GM18505 (cell line): ENCODE measurements around the gene VPS35L.
"Not testable (repeated sequence)": the region's sequence is repeated elsewhere in the genome, so short reads cannot be mapped to it uniquely, and the experiment has no call there.

ENCODE experiments used
- ATAC-seq: cut with Tn5 transposase; IDR thresholded peaks from one replicate; pipeline ENCODE4 v1.9.1; 2021; ENCODE audit not compliant: unreplicated experiment
- POLR2A ChIP-seq: IDR thresholded peaks from 4 replicates; pipeline ENCODE4 v1.6.1; 2011; ENCODE audit warnings: borderline replicate concordance; ENCODE audit not compliant: insufficient read depth, insufficient read length; ENCODE audit errors: extremely low read depth

Gene VPS35L

GRCh38 chr16:19664166-19664565, 108.7 kb downstream of the VPS35L start:
- no peak for TF ChIP-seq POLR2A

DNA sequence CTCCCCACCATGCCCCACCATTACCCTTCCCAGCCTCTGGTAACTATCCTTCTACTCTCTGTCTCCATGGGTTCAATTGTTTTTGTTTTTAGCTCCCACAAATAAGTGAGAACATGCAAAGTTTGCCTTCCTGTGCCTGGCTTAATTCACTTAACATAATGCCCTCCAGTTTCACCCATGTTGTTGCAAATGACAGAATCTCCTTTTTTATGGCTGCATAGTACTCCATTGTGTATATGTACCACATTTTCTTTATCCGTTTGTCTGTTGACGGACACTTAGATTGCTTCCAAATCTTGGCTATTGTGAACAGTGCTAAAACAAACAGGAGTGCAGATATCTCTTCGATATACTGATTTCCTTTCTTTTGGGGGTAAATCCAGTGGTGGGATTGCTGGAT, 109.8 kb downstream of the VPS35L start:
- not testable (repeated sequence) for ATAC-seq

More at GRCh38 chr16:19664166-19664565, 108.7 kb downstream of the VPS35L start:
- no peak for ATAC-seq

- no peak for ATAC-seq
- TF ChIP-seq POLR2A: no peak
Measured at GRCh38 chr16:19666477-19666876, 111.0 kb downstream of the VPS35L start.

DNA sequence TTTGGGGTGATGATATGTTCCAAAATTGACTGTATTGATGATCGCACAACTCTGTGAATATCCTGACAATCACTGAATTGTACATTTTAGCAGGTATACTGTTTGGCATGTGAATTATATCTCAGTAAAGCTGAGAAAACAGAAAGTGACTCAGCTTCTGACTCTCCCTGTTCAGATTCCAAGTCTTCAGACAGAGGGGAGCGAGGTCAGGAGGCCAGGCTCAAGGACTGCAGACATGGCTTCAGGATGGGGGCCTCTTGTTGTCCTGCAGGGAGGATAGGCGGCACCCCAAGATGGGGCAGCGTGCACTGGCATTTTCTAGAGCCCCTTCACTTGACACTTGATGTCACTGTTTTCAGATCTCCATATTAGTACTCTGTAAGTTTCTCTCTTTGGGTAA, 116.9 kb downstream of the VPS35L start:
- ATAC-seq: no peak
- no peak for TF ChIP-seq POLR2A

DNA sequence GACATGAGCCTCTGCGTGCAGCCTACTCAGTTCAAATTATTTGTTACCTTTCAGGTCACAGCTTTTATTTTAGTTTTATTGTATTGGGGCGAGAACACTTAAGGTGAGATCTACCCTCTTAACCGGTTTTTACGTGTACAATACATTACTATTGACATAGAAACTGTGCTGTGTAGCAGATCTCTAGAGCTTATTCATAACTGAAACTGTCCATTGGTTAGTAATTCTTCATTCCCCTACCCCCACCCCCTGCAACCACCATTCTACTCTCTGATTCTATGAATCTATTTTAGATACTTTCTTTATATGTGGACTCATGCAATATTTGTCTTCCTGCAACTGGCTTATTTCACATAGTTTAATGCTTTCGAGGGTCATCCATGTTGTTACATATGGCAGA, 119.0 kb downstream of the VPS35L start:
- TF ChIP-seq POLR2A: no peak
- ATAC-seq: no peak

DNA sequence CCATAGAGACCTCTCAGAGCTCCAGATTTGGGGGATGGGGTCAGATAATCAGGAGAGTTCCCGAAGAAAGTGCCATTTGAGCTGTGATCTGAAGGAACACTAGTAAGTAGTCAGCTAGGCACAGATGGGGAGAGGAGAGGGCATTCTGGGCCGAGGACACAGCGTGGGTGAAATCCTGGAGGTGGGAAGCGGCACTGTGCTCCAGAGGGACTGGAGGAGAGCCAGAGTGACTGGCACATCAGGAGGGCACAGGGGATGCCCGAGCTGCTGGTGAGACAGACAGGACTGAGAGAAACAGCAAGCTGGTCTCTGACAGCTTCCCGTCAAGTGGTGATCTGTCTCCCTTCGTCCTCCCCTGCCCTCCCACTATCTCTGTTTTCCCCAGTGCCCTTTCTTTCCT, 121.9 kb downstream of the VPS35L start:
- no peak for TF ChIP-seq POLR2A
- no peak for ATAC-seq

DNA sequence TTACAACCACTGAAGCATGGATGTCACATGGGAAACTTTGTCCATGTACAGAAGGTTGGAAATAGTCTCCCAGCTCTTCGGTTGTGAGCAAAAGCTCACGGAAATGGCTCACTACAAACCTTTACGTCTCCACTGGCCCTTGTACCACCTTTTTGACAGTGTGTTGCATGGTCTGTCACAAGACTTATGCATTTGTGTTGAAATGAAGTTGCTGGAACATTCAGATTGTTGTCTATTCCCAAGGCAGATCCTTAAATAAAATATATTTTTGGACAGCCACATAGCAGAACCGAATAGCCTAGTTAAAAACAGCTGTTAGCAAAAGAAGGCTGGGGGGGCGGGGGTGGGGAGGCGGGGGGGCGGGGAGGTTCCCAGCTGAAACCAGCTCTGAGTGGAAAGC, 123.3 kb downstream of the VPS35L start:
- no peak for TF ChIP-seq POLR2A
- no peak for ATAC-seq

DNA sequence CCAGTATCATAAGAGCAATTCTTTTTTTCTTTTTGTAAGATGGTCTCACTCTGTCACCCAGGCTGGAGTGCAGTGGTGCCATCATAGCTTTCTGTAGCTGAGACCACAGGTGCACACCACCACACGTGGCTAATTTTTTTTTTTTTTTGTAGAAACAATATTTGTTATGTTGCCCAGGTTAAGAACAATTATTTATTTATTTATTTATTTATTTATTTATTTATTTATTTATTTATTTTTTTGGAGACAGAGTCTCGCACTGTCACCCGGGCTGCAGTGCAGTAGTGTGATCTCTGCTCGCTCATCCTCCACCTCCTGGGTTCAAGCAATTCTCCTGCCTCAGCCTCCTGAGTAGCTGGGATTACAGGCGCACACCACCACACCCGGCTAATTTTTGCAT, 123.8 kb downstream of the VPS35L start:
- not testable (repeated sequence) for ATAC-seq

DNA sequence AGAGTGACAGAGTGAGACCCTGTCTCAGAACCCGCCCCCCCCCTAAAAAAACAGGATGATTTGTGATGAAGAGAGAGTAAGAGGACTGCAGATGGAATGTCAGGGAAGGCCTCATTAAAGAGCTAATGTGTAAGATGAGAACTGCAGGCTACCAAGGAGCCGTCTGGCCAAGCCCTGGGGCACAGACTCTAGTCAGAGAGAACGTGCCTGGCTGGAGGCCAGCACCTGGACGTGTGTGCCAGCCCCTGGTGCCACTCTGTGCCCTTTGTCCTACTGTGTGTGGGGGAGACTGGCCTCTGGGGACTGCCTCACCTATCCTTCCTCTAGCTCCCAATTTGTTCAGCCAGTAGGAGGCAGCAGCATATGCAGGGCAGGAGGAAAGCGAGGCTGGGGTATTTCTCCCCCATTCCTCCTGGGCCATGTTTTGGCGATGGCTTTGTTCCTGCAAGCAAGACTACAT, 125.4 kb downstream of the VPS35L start:
- no peak for ATAC-seq
- no peak for TF ChIP-seq POLR2A

GRCh38 chr16:19681637-19682036, 126.1 kb downstream of the VPS35L start:
- no peak for ATAC-seq

GRCh38 chr16:19683453-19684236, 128.1 kb downstream of the VPS35L start:
- no peak for ATAC-seq
- no peak for TF ChIP-seq POLR2A

More at GRCh38 chr16:19681637-19682036, 126.1 kb downstream of the VPS35L start:
- no peak for TF ChIP-seq POLR2A

DNA sequence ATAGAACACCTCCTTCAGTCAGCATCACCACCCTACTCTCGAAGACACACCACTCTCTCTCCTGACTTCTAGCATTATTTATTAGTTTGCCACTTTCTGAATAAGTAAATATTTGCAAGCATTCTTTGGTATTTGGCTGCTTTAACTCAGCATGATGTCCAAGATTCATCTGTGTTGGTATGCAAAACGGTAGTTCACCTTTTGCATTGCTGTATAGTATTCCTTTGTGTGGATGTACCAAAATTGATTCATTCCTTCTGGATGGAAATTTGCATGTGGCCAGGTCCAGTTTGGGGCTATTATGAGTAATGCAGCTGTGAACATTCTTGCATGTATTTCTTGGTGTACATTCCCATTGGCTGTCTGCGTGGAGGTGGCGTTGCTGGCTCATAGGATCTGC, 129.7 kb downstream of the VPS35L start:
- ATAC-seq: no peak
- TF ChIP-seq POLR2A: no peak

- TF ChIP-seq POLR2A: no peak
- ATAC-seq: no peak
Measured at GRCh38 chr16:19687279-19687678, 131.8 kb downstream of the VPS35L start.

DNA sequence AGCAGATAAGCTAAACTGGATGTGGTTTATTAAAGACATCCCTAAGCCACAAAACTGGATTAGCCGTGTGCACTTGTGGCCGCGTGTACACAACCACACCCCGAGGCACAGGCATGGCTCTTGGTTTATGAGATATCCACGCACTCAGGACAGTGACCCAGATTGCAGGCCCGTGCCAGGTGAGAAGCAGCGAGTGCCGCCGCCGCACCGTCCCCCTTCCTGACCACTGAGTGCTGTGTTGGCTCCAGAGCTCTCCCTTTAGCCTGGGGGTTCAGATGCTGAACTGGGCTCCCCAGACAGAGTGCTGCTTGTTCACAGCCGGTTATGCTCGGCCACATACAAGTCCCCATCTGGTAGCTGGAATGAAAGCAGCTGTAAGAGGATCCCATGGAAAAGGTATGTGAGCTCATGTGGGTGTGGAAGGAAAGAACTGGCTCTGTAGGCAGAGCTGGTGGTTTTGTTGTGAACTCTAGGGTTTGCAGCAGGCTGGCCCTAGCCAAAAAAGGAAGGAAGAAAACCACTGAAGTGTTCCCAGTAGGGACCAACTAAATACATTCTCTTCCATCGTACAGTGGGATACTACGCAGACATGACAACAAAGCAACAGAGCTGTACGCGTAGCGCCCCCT, 133.0 kb downstream of the VPS35L start:
- no peak for ATAC-seq
- TF ChIP-seq POLR2A: no peak

- ATAC-seq: no peak
- TF ChIP-seq POLR2A: no peak
Measured at GRCh38 chr16:19689342-19689741, 133.8 kb downstream of the VPS35L start.

DNA sequence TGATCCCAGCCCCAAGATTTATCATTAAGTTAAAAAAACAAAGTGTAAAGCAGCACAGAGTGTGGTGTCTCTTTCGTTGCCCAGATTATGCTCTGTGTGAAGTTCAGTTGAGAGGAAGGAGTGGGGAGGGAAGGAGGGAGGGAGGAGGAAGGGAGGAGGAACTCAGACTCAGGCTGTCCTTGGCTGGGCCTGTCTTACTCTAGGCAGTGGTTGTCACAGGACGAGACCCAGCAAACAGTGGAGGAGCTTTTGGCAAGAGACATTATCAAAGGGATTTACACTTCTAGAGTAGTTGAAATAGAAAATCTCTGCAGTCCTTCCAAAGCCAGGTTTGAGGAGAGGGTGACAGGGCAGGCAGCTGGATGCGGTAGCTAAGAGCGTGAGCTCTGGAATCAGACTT, 134.7 kb downstream of the VPS35L start:
- ATAC-seq: no peak
- TF ChIP-seq POLR2A: no peak
